ENCODE measurements around the gene KCNG1. TPM values are rescaled to one million over a fixed set of nuclear protein-coding genes. Genes with fewer than 3 reads are reported as not detected.

Gene KCNG1
- total and polyA plus RNA-seq, 2 of the 4 experiments (the other 2 are of a cell fraction), result 23.7 to 51.4 TPM

DNA sequence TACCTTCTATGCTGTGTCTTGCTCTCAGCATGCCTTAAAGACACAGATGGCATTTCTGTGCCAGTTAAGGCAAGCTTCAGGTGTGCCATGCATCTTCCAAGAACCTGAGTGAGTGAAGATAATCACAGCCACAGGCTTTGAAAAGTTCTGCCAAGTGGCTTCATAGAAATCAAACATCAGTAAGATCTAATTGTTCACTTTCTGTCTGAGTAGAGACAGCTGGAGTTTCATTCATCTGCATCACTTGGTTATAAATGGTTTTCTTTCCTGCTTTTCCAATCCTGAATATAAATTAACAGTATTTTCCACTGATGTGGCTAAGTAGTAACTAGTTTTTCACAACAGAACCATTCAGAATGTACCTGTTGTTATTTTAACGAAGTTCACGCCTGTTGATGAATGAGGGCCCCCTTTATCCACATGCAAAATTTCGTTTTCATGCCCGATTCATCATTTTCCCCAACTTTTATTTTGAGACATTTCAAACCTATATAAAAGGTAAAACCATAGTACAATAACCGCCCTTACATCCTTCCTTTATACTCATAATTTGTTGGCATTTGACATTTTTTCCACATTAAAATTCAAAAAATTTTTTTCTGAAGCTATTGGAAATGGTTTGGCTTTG lies 38.6 kb upstream of the KCNG1 start:
- no peak overlapping the region for H3K27ac ChIP-seq (ENCODE audit: insufficient read depth, low read length)
- no peaks in the 10 kb centered on the region for H3K4me1 ChIP-seq (ENCODE audit: control insufficient read depth, insufficient read depth, low read length)
- in situ Hi-C loops (cut with MboI; ENCODE audit: low sequenced_read_pairs), result no loop called here
- H2AFZ ChIP-seq (replicated peaks; ENCODE audit: low read length, poor library complexity), result no peak overlapping the region
- no peaks in the 10 kb centered on the region for H3K9me1 ChIP-seq (ENCODE audit: insufficient read depth, low read length)
- no peak for TF ChIP-seq SMC3 (IDR thresholded peaks at IDR 0.05; ENCODE audit: low read depth, low read length)
- TF ChIP-seq MAZ (IDR thresholded peaks at IDR 0.05; ENCODE audit: borderline replicate concordance, low read depth, low read length), result no peak
- TF ChIP-seq, protein P1, sequence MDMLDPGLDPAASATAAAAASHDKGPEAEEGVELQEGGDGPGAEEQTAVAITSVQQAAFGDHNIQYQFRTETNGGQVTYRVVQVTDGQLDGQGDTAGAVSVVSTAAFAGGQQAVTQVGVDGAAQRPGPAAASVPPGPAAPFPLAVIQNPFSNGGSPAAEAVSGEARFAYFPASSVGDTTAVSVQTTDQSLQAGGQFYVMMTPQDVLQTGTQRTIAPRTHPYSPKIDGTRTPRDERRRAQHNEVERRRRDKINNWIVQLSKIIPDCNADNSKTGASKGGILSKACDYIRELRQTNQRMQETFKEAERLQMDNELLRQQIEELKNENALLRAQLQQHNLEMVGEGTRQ (IDR thresholded peaks at IDR 0.05; ENCODE audit: low read depth, low read length), result no peak
- TF ChIP-seq RAD21 (IDR thresholded peaks at IDR 0.05; ENCODE audit: low read length), result no peak
- no peak for TF ChIP-seq MAFK (IDR thresholded peaks at IDR 0.05; ENCODE audit: low read depth, low read length)
- TF ChIP-seq, protein P2, sequence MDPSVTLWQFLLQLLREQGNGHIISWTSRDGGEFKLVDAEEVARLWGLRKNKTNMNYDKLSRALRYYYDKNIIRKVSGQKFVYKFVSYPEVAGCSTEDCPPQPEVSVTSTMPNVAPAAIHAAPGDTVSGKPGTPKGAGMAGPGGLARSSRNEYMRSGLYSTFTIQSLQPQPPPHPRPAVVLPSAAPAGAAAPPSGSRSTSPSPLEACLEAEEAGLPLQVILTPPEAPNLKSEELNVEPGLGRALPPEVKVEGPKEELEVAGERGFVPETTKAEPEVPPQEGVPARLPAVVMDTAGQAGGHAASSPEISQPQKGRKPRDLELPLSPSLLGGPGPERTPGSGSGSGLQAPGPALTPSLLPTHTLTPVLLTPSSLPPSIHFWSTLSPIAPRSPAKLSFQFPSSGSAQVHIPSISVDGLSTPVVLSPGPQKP (IDR thresholded peaks at IDR 0.05; ENCODE audit: borderline replicate concordance, low read depth, low read length), result no peak
- no peaks in the 10 kb centered on the region for H3K36me3 ChIP-seq (ENCODE audit: control insufficient read depth, insufficient read depth, low read length)
- H2BK5ac ChIP-seq (ENCODE audit: low read depth, low read length, poor library complexity, severe bottlenecking), result no peak overlapping the region
- 57% methylated on average over 4 of the region's 5 CpGs; no CpG with 5 or more reads in 1 of the 2 experiments for WGBS, 2 experiments (ENCODE audit: extremely low coverage in 2 of 2, insufficient read length in 1 of 2)
- dilution Hi-C loops (cut with HindIII; ENCODE audit: low sequenced_read_pairs, unreplicated experiment), result no loop called here
- no peak overlapping the region for H3K18ac ChIP-seq (ENCODE audit: low read depth, low read length)
- H3K27me3 ChIP-seq (ENCODE audit: control insufficient read depth, insufficient read depth, low read length), result peaks cover 33% of the 10 kb centered on the region
- H4K5ac ChIP-seq (ENCODE audit: low read depth, low read length), result no peak overlapping the region
- H4K91ac ChIP-seq (ENCODE audit: insufficient read depth, low read depth, low read length), result no peak overlapping the region
- no peak overlapping the region for H2AK5ac ChIP-seq (ENCODE audit: low read depth, low read length)
- no peak overlapping the region for H3K23ac ChIP-seq (ENCODE audit: low read depth, low read length)
- H2BK120ac ChIP-seq (ENCODE audit: low read depth, low read length), result no peak overlapping the region
- ChIA-PET POLR2A (ENCODE audit: unreplicated experiment) (no interaction called here), CTCF (no interaction called here)
- intact Hi-C loops (cut with micrococcal nuclease), result no loop called here
- no peak overlapping the region for H3K4me3 ChIP-seq (ENCODE audit: insufficient read depth, low read depth, low read length)
- DNase-seq (no peak), ATAC-seq (ENCODE audit: low read depth) (no peak)
- H2BK20ac ChIP-seq (ENCODE audit: low read depth, low read length), result no peak overlapping the region
- peaks cover 8% of the 10 kb centered on the region for H3K9me3 ChIP-seq (ENCODE audit: control insufficient read depth, insufficient read depth, low read length)
- no peak overlapping the region for H4K8ac ChIP-seq (ENCODE audit: low read depth in 2 of 2, low read length in 2 of 2)
- no peak overlapping the region for H3K4me2 ChIP-seq (ENCODE audit: low read depth, low read length)
- H4K20me1 ChIP-seq (ENCODE audit: insufficient read depth, low read length), result no peaks in the 10 kb centered on the region
- H3K14ac ChIP-seq (replicated peaks; ENCODE audit: low read depth, low read length), result no peak overlapping the region
- H3K9ac ChIP-seq (ENCODE audit: low read depth, low read length), result no peak overlapping the region
- H2AK9ac ChIP-seq (replicated peaks; ENCODE audit: low read depth, low read length, poor library complexity), result no peak overlapping the region
- BruUV-seq (replicated peaks), result no TSS peak
- H2BK15ac ChIP-seq (ENCODE audit: low read depth, low read length), result no peak overlapping the region
- no peak overlapping the region for H3K4ac ChIP-seq (ENCODE audit: low read depth, low read length)
- H3K79me1 ChIP-seq (ENCODE audit: low read depth in 1 of 2, low read length in 2 of 2), result no peaks in the 10 kb centered on the region
- H3K56ac ChIP-seq (ENCODE audit: extremely low read depth, insufficient read depth, low read length), result no peak overlapping the region

Data from IMR-90 (cell line).